Effector CD4-positive, alpha-beta T cell (primary cell): ENCODE data around the gene HOXB3.

Experiments used
- DNase-seq: peaks from one replicate; pipeline ENCODE4 v3.0.0-alpha.2; 2020

The HOXB3 gene

DNA sequence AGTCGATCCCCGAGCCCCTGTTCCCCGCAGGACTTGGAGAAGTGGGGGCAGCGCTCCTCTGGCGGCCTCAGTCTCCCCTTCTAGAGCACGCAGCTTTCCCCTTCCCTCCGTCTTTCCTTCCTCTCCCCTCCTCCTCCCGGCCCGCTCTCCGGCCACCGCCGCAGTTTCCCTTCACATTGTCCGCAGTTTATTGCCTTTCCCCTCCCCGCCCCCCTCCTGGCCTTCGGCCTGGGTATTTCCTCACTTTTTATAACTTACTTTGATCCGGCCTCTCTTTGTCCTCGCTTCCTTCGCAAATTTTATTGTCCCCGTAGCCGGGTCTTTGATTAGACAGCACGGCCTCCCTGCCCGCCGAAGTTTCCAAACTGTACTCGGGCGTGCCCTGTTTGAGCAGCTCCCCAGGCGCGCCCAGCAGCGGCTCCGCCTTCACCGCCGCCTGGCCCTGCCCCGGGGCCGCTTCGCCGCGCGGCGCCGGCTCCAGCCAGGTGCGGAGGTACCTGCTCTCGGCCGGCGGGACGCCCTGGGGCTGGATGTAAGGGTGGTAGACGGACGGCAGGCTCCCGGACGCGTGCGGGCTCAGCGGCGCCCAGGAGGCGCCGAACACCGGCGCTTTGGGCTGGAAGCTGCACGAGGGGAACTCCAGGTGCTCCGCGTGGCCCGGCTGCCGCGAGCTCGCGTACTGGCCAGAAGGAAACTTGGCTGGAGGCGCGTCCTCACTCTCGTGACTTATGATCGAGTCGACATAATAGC is 35.6 kb upstream of the HOXB3 start:
- no peak for DNase-seq

GRCh38 chr17:48624544-48625494 is 34.8 kb upstream of the HOXB3 start:
- no peak for DNase-seq

DNA sequence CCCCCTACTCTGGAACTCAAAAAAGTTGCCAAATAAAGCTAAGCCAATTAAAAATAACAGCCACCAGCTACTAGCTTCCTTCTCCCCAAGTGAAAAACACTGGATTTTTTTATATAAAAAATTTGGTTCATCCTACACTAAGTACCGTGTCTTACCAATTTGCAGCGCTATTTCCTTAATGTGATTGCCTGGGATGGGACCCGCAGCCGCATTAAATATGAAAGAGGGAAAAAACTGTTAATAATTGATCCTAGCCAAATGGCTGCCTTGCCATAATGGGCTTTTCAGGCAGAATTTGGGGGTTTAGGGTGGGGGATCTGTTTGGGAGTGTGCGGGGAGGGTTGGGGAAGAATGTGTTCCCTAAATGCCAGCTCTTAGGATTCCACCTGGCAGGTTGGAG is 34.1 kb upstream of the HOXB3 start:
- DNase-seq = no peak

GRCh38 chr17:48623583-48623982 is 33.5 kb upstream of the HOXB3 start:
- DNase-seq = no peak

- no peak for DNase-seq
Observed at GRCh38 chr17:48622857-48623256, 32.8 kb upstream of the HOXB3 start.

DNA sequence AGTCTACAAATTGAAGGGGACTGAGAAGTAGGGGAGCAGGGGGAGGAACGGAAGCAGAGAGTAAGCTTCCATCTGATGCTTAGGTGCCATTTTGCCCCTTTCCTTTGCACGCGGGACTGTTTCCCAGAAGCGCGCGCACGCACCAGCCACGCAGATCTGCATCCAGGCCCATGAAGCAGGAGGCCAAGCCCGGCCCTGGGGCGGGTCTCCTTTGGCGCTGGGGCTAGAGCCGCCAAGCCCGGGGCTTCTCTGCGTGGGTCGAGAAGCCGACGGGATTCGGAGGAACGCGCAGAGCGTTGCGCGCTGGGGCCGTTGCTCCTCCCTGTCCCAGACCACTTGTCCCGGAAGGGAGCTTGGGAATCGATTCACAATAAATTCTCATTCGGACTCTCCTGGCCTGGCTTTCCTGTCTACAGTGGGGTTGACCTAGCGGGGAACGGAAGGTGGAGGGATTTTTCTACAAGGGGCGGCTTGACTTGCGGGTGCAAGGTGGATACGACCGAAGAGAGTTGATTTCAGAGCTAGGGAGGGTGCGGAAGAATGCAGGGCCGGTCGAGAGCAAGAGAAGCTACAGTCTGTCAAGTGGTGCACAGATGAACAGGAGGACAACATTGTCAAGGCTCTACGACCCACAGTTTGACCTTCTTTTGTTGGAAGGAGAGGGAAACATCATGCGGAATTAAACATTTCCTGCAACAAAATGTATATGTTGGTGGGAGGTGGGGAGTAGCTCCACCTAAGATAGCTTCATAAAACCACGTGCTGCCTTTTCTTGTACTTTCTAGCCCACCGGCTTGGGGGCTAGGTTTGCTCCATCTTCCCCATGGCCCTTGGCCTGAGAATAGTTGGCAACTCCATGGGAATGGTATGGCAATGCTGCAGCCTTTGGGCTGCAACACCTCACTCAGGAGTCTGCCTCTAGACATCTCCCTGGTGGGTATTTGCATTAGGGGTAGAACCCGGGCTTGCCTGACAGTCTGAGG is 31.7 kb upstream of the HOXB3 start:
- no peak for DNase-seq

- DNase-seq = no peak
Observed at GRCh38 chr17:48620461-48621139, 30.6 kb upstream of the HOXB3 start.

DNA sequence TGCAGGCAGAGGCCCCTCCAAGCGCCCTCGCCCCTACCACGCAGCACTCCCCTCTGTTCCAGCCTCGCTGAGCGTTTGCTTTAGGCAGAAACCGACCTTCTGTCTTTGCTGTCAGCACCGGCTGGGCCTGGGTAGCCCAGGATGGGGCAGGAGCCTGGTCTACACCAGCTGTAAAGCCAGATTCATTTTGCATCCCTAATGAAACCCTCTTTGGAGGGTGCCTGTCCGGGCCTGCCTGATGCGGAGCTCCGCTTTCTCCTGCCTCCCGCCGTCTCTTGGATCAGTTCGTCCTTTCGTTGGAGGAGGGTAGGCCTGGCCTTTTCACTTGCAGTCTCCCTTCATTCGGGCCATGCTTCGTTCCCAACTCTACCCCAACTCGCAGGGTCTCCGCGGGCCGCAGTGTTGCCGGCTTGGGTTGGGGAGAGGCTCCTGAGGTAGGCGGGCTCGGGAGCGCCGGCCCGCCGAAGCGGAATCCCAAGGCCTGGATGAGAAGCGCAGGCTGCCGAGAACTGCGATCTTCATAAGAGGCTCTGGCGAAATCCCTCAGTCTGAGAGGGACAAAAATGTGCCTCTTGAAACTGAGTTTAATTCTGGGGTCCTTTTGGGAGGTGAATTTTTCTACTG is 29.9 kb upstream of the HOXB3 start:
- DNase-seq = no peak

GRCh38 chr17:48618256-48618896 is 28.3 kb upstream of the HOXB3 start:
- peak; percentile 80 for DNase-seq

GRCh38 chr17:48617471-48618255 is 27.6 kb upstream of the HOXB3 start:
- no peak for DNase-seq

- no peak for DNase-seq
Observed at GRCh38 chr17:48616717-48617470, 26.9 kb upstream of the HOXB3 start.

- DNase-seq = no peak
Observed at GRCh38 chr17:48615963-48616716, 26.1 kb upstream of the HOXB3 start.

GRCh38 chr17:48615047-48615962 is 25.3 kb upstream of the HOXB3 start, which contains the start of gene HOXB8:
TSS of gene HOXB8 (minus strand) at chr17:48615292. CDS start at chr17:48614704, 588 bp downstream.
- no peak for DNase-seq

DNA sequence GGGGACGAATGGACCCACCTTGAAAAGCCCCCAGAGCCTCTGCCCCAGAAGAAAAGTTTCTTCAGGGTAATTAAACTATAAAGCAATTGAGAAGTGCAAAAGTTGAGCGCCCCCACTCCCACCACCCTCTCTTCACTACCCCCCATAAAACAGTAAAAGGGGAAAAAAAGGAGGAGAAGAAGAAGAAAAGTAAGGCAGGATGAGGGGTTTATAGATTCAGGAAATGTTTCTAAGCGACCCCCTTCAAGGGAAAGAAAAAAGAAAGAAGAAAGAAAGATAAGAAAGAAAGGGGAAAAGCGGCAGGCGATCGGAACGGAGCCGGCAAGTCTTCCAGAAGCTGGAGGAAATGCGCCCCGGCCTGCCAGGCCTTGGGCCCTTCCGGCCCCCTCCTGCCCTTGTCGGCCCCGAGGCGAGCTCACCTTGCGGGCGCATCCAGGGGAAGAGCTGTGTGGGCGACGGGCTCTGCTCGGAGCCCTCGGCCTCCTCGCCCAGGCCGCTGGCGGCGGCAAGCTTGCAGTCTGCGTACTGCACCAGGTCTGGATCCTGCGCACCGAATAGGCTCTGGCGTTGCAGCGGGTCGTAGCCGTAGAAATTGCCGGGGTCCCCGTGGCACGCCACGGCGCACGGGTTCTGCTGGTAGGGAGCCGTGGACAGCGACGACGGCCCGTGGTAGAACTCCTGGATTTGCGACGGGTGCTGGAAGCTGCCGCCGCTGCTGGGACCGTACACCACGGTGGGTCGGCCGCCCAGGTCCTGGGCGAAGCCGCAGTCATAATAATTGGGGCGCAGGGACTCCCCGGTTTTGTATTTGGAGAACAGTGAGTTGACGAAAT is 24.0 kb upstream of the HOXB3 start:
- no peak for DNase-seq

GRCh38 chr17:48612854-48613691 is 23.0 kb upstream of the HOXB3 start:
- peak; percentile 47 for DNase-seq
